Thyroid gland (tissue), 4 donors: Measurements from ENCODE around the gene ZBTB7C. TPM values are rescaled to one million over a fixed set of nuclear protein-coding genes. Genes with fewer than 3 reads are reported as not detected.
A peak's percentile ranks its signal among the peaks of the same experiment; 100 is the strongest.

Experiments used
- DNase-seq, 2 donors: peaks; one replicate each; pipeline ENCODE4 v3.0.0-alpha.2; 2019
- H3K27ac ChIP-seq, 3 donors: fragments of 200-600 bp; sonication (generic); 1 replicate in 2 of 3; 2 replicates in 1 of 3; pipeline ENCODE4 v1.5.1; 2016 to 2019; ENCODE audit warnings: mild to moderate bottlenecking in 1 of 3, moderate library complexity in 1 of 3
- H3K27me3 ChIP-seq: fragments of 200-600 bp; sonication (generic); one replicate; pipeline ENCODE4 v1.5.1; 2019
- H3K36me3 ChIP-seq, 2 donors: fragments of 200-600 bp; sonication (generic); one replicate each; pipeline ENCODE4 v1.5.1; 2016 to 2019
- H3K4me1 ChIP-seq, 2 donors: fragments of 200-600 bp; sonication (generic); one replicate each; pipeline ENCODE4 v1.5.1; 2017 to 2019
- H3K4me3 ChIP-seq, 3 donors: fragments of 200-600 bp; sonication (generic); replicated peaks in 1 of 3; 1 replicate in 2 of 3; 2 replicates in 1 of 3; pipeline ENCODE4 v1.5.1; 2016; ENCODE audit warnings: mild to moderate bottlenecking in 1 of 3
- H3K9me3 ChIP-seq: fragments of 200-600 bp; sonication (generic); one replicate; pipeline ENCODE4 v1.5.1; 2017
- CTCF ChIP-seq, 6 experiments: fragments of 200-600 bp in 3 of 6; fragments of 450-650 bp in 3 of 6; sonication (generic) in 3 of 6; IDR thresholded peaks; one replicate each; pipeline ENCODE4 v1.5.1; 2016 to 2019; ENCODE audit warnings: antibody characterized with exemption in 6 of 6, mild to moderate bottlenecking in 2 of 6, inconsistent platforms in 1 of 6, moderate library complexity in 1 of 6
- POLR2A ChIP-seq, 2 donors: fragments of 450-650 bp; IDR thresholded peaks; one replicate each; pipeline ENCODE4 v1.6.1; 2017; ENCODE audit warnings: antibody characterized with exemption in 2 of 2, mild to moderate bottlenecking in 2 of 2, moderate library complexity in 1 of 2
- WGBS, 2 donors: methylation state at CpG; one replicate each; pipeline ENCODE4 v1.1.5; 2017; 5-methylcytosine and 5-hydroxymethylcytosine counted together
- intact Hi-C: fragments of 100-400 bp; cut with DNase I; formaldehyde crosslinking; loops from one replicate; pipeline ENCODE4 v1.15.1; 2023
- total RNA-seq, 4 donors: library from RNA; depleted of rRNA; stranded (reverse); fragments of >200 nt; gene quantifications; one replicate each; pipeline ENCODE4 v1.2.3, GENCODE V29; 2016

ZBTB7C gene
- total RNA-seq, 4 donors from 2014 or later = 41.7 to 66.7 (median 49.5) TPM

- Histone ChIP-seq H3K36me3 (no peaks in the 10 kb centered on the region), H3K4me3 (no peak overlapping the region), H3K27ac (no peak overlapping the region), H3K4me1 (peaks cover 0 to 13% of the 10 kb centered on the region in 2 donors), H3K27me3 (no peaks in the 10 kb centered on the region), H3K9me3 (no peaks in the 10 kb centered on the region)
- intact Hi-C loops = no loop called here
- 90 to 97% methylated on average over 12 to 14 of the region's 15 CpGs for WGBS, 2 donors
- no peak for DNase-seq
- no peak for TF ChIP-seq POLR2A (IDR thresholded peaks at IDR 0.05)
- no peak for TF ChIP-seq CTCF (IDR thresholded peaks at IDR 0.05)
Measured at GRCh38 chr18:48149020-48149685, 260.0 kb downstream of the ZBTB7C start.

GRCh38 chr18:48142994-48143393 is 266.2 kb downstream of the ZBTB7C start:
- Histone ChIP-seq H3K27me3 (no peaks in the 10 kb centered on the region), H3K9me3 (no peaks in the 10 kb centered on the region), H3K4me3 (no peak overlapping the region), H3K36me3 (no peaks in the 10 kb centered on the region), H3K4me1 (peaks cover 46 to 59% of the 10 kb centered on the region in 2 donors), H3K27ac (peak overlapping the region; percentile 6 to 86 (median 76))
- WGBS, 2 donors = 64 to 71% methylated on average over 1 of the region's 1 CpG
- intact Hi-C loops = no loop called here
- TF ChIP-seq POLR2A (IDR thresholded peaks at IDR 0.05) (no peak), CTCF (IDR thresholded peaks at IDR 0.05) (no peak)
- DNase-seq = no peak

GRCh38 chr18:48142353-48142752 is 266.8 kb downstream of the ZBTB7C start:
- DNase-seq = peak; percentile 42 to 47
- peak overlapping the region; percentile 6 to 86 (median 76) for H3K27ac ChIP-seq
- TF ChIP-seq CTCF (IDR thresholded peaks at IDR 0.05) (no peak), POLR2A (IDR thresholded peaks at IDR 0.05) (no peak)
- WGBS, 2 donors = 40 to 60% methylated on average over 1 to 3 of the region's 3 CpGs
- no peaks in the 10 kb centered on the region for H3K9me3 ChIP-seq
- H3K4me3 ChIP-seq = no peak overlapping the region
- no peaks in the 10 kb centered on the region for H3K27me3 ChIP-seq
- H3K36me3 ChIP-seq = no peaks in the 10 kb centered on the region
- intact Hi-C loops = no loop called here
- H3K4me1 ChIP-seq = peaks cover 52 to 66% of the 10 kb centered on the region in 2 donors

GRCh38 chr18:48140731-48141130 is 268.5 kb downstream of the ZBTB7C start:
- Histone ChIP-seq H3K27me3 (no peaks in the 10 kb centered on the region), H3K27ac (peak overlapping the region; percentile 14 to 86 (median 76)), H3K4me3 (no peak overlapping the region), H3K4me1 (peaks cover 57 to 71% of the 10 kb centered on the region in 2 donors), H3K9me3 (no peaks in the 10 kb centered on the region), H3K36me3 (no peaks in the 10 kb centered on the region)
- peak in 1 of 6 experiments; percentile 10 for TF ChIP-seq CTCF (IDR thresholded peaks at IDR 0.05)
- TF ChIP-seq POLR2A (IDR thresholded peaks at IDR 0.05) = no peak
- peak; percentile 80 to 83 for DNase-seq
- intact Hi-C loops = no loop called here
- WGBS, 2 donors = 69 to 74% methylated on average over 10 of the region's 10 CpGs
